Activated CD4-positive, alpha-beta T cell treated with anti-CD3 and anti-CD28 coated beads for 36 hours (primary cell): ENCODE measurements around the gene UNC93A. TPM values are rescaled to one million over a fixed set of nuclear protein-coding genes. Genes with fewer than 3 reads are reported as not detected.
"Not testable (repeated sequence)": the region's sequence is repeated elsewhere in the genome, so short reads cannot be mapped to it uniquely, and the experiment has no call there.

Experiments used
- ATAC-seq: fragments of 200-7000 bp; cut with Tn5 transposase; one replicate; pipeline ENCODE4 v1.10.0; 2021; ENCODE audit warnings: mild to moderate bottlenecking, moderate library complexity
- CTCF ChIA-PET: fragments of 350-600 bp; sonication (Branson Sonifier 250); formaldehyde crosslinking; loops from one replicate; lab custom pipeline; 2021; ENCODE audit warnings: antibody characterized with exemption; lab: Charles Lee
- POLR2A ChIA-PET: fragments of 350-600 bp; sonication (Branson Sonifier 250); formaldehyde crosslinking; loops from one replicate; lab custom pipeline; 2021; ENCODE audit warnings: antibody characterized with exemption, inconsistent platforms; lab: Charles Lee
- DNase-seq: peaks from one replicate; pipeline ENCODE4 v3.0.0-alpha.2; 2020
- H3K27ac Mint-ChIP-seq: one replicate; pipeline ENCODE4 v1.8.0; 2021; ENCODE audit warnings: mixed read lengths
- H3K27me3 Mint-ChIP-seq: one replicate; pipeline ENCODE4 v1.8.0; 2021; ENCODE audit warnings: mixed read lengths
- H3K36me3 Mint-ChIP-seq: one replicate; pipeline ENCODE4 v1.8.0; 2021; ENCODE audit warnings: low read depth, mixed read lengths
- H3K4me1 Mint-ChIP-seq: one replicate; pipeline ENCODE4 v1.8.0; 2021; ENCODE audit warnings: mixed read lengths
- H3K4me3 Mint-ChIP-seq: one replicate; pipeline ENCODE4 v1.8.0; 2021; ENCODE audit warnings: mild to moderate bottlenecking, moderate library complexity, mixed read lengths
- H3K9me3 Mint-ChIP-seq: one replicate; pipeline ENCODE4 v1.8.0; 2021; ENCODE audit warnings: low read depth, mixed read lengths
- intact Hi-C, 2 experiments: fragments of 100-400 bp; cut with DNase I in 1 of 2; cut with micrococcal nuclease in 1 of 2; formaldehyde crosslinking; loops; one replicate each; pipeline versions ENCODE4 v1.14.2 to v1.15.1; 2022 to 2024; cut with DNase I, micrococcal nuclease
- total RNA-seq, 2 experiments: library from RNA; stranded (reverse); gene quantifications; one replicate each; pipeline ENCODE4 v1.2.3, GENCODE V29; 2021

UNC93A gene
- total RNA-seq, 2 experiments from 2014 or later, result not detected

GRCh38 chr6:167274270-167274669 lies 16.8 kb upstream of the UNC93A start:
- no peaks in the 10 kb centered on the region for H3K4me1 Mint-ChIP-seq
- no peak overlapping the region for H3K4me3 Mint-ChIP-seq
- no peaks in the 10 kb centered on the region for H3K9me3 Mint-ChIP-seq
- ATAC-seq, result no peak
- DNase-seq, result no peak
- CTCF ChIA-PET, result interaction anchor here (1.1 kb wide), 1 partner anchor 13 kb away, joined by 3 read pairs; no protein-coding TSS in a partner anchor
- POLR2A ChIA-PET, result no interaction called here
- H3K27me3 Mint-ChIP-seq, result peaks cover 3% of the 10 kb centered on the region
- H3K27ac Mint-ChIP-seq, result no peak overlapping the region
- intact Hi-C loops, result no loop called here
- no peaks in the 10 kb centered on the region for H3K36me3 Mint-ChIP-seq

DNA sequence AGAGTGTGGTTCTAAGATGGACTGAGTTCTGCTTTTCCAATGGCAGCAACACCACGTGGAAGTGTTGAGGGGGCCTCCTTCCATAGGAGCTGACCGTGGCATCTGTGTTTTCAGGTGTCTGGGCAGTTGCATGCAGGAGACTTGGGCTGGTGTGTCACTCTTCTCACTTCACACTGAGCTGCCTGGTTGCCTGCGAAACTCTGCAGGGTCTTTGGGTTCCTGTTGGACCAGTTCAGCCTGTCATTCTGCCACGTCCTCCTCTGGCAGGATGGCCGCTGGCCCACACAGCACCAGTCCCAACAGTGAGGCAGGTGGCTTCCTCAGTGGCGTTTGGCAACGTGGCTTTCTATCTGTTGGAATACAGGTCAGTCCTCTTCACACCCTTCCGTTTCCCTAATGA lies 16.1 kb upstream of the UNC93A start:
- Mint-ChIP-seq H3K27ac (no peak overlapping the region), H3K4me1 (no peaks in the 10 kb centered on the region), H3K36me3 (no peaks in the 10 kb centered on the region), H3K9me3 (no peaks in the 10 kb centered on the region), H3K27me3 (peaks cover 3% of the 10 kb centered on the region), H3K4me3 (no peak overlapping the region)
- ChIA-PET CTCF (interaction anchor here (0.8 to 1.1 kb wide), 2 partner anchors 13 to 16 kb away, joined by 3 read pairs; no protein-coding TSS in a partner anchor), POLR2A (no interaction called here)
- intact Hi-C loops, result no loop called here
- ATAC-seq (no peak), DNase-seq (no peak)

GRCh38 chr6:167275436-167275835 lies 15.7 kb upstream of the UNC93A start:
- no peaks in the 10 kb centered on the region for H3K4me1 Mint-ChIP-seq
- no peaks in the 10 kb centered on the region for H3K36me3 Mint-ChIP-seq
- no peak for DNase-seq
- H3K9me3 Mint-ChIP-seq, result no peaks in the 10 kb centered on the region
- no peak for ATAC-seq
- CTCF ChIA-PET, result interaction anchor here (0.8 kb wide), 1 partner anchor 16 kb away, joined by 3 read pairs; no protein-coding TSS in a partner anchor
- intact Hi-C loops, result no loop called here
- no peak overlapping the region for H3K27ac Mint-ChIP-seq
- no peak overlapping the region for H3K4me3 Mint-ChIP-seq
- H3K27me3 Mint-ChIP-seq, result peaks cover 3% of the 10 kb centered on the region
- POLR2A ChIA-PET, result no interaction called here

DNA sequence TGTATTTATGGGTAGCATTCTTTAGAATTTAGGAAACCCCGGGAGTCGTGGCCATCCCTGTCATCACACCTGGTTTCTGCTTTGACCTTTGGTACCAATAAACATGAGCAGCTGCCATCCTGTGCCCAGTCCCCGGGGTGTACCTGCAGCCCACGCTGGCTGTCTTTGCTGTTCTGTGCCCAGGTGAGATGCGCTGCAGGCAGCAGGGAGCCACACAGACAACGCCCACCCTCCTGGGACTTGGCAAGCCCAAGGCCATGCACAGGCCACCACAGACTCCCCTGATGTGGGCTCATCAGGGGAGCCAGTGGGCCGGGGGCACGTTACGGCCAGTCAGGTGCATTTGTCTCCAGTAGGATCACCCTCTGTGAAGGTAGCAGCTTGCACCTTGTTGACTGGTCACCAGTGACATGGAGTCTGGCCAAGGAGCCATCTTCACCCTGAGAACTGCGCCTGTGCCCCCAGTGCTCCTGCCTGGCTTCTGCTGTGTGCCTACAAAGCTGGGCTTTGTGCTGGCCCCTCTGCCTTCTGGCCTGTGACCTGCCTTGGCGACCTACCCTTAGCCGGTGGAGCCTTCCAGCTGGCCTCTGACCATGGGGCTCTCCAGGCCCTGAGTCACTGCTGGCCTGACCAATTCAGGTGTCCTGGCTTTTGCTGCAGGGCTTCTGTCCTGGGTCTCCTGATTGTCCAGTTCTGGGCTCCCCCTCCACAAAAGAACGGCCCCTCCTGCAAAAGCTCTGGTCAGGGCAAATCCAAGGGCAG lies 14.2 kb upstream of the UNC93A start:
- CTCF ChIA-PET, result no interaction called here
- H3K27me3 Mint-ChIP-seq, result peaks cover 3% of the 10 kb centered on the region
- ATAC-seq, result no peak
- H3K27ac Mint-ChIP-seq, result no peak overlapping the region
- no peaks in the 10 kb centered on the region for H3K36me3 Mint-ChIP-seq
- H3K4me3 Mint-ChIP-seq, result no peak overlapping the region
- POLR2A ChIA-PET, result no interaction called here
- H3K4me1 Mint-ChIP-seq, result no peaks in the 10 kb centered on the region
- H3K9me3 Mint-ChIP-seq, result no peaks in the 10 kb centered on the region
- intact Hi-C loops, result no loop called here
- no peak for DNase-seq

GRCh38 chr6:167278173-167278940 lies 12.8 kb upstream of the UNC93A start:
- ATAC-seq, DNase-seq, CTCF ChIA-PET, H3K9me3 Mint-ChIP-seq, H3K4me1 Mint-ChIP-seq, POLR2A ChIA-PET, intact Hi-C loops, H3K27me3 Mint-ChIP-seq, H3K27ac Mint-ChIP-seq, H3K4me3 Mint-ChIP-seq, H3K36me3 Mint-ChIP-seq: not testable (repeated sequence)

DNA sequence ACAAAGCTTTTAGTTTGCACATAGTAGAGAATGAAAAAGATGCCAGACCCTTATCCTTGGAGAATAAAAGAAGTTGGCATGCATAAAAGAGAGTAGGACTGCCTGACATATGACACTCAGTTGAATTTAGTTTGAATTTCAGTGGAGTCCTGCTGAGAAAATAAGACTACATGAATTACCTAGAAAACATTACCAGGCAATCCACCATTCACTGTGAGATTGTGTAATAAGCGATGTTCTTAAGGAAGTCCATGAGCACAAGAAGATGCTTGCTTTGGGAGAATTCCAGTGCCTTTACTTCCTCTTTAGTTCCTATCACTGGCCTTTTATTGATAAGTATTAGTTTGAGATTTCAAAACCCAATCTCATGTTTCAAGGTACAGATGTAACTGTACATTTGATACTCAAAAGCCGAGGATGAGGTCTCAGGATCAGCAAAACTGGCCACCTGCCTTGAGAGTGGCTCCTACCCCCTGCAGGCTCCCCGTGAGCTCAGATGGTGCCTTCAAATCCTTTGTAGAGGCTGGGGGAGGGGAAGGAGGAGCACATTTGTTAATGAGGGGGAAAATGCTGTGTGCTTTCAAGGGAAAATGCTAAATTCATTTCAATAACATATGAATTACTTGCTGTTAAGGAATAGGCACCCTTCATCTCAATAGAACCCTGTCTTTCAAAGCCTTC lies 11.2 kb upstream of the UNC93A start:
- Mint-ChIP-seq H3K27me3 (peaks cover 3% of the 10 kb centered on the region), H3K4me1 (no peaks in the 10 kb centered on the region), H3K4me3 (no peak overlapping the region), H3K27ac (no peak overlapping the region), H3K9me3 (no peaks in the 10 kb centered on the region), H3K36me3 (no peaks in the 10 kb centered on the region)
- DNase-seq (no peak), ATAC-seq (no peak)
- intact Hi-C loops, result no loop called here
- CTCF ChIA-PET, result no interaction called here
- POLR2A ChIA-PET, result no interaction called here

GRCh38 chr6:167280466-167280865 lies 10.6 kb upstream of the UNC93A start:
- DNase-seq, H3K4me3 Mint-ChIP-seq, ATAC-seq, intact Hi-C loops, POLR2A ChIA-PET, H3K36me3 Mint-ChIP-seq, H3K27me3 Mint-ChIP-seq, H3K9me3 Mint-ChIP-seq, H3K27ac Mint-ChIP-seq, H3K4me1 Mint-ChIP-seq: not testable (repeated sequence)
- CTCF ChIA-PET, result interaction anchor here (0.6 kb wide), 1 partner anchor 1169 kb away, joined by 4 read pairs; no protein-coding TSS in a partner anchor

DNA sequence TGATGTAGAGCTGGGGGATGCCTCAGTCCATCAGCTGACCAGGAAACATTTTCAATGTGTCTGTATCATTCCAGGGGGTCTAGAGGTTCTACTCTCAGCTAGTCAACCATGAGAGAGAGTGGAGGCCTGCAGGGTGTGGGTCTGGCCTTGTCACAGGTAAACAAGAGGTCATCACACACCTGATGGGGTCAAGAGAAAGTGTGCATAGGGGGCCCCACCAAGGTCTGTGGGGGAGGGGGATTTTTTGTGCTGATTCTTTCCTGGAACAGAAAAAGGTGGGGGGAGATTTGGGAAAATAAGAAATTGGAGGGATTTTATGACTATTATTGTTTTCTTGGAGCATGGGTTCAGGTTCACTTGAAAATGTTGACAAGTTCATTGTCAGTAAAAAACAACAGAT lies 8.9 kb upstream of the UNC93A start:
- ChIA-PET POLR2A (no interaction called here), CTCF (no interaction called here)
- no peak overlapping the region for H3K4me3 Mint-ChIP-seq
- no peaks in the 10 kb centered on the region for H3K9me3 Mint-ChIP-seq
- H3K27me3 Mint-ChIP-seq, result peaks cover 3% of the 10 kb centered on the region
- ATAC-seq, result no peak
- no peak for DNase-seq
- no peaks in the 10 kb centered on the region for H3K4me1 Mint-ChIP-seq
- intact Hi-C loops, result no loop called here
- no peak overlapping the region for H3K27ac Mint-ChIP-seq
- no peaks in the 10 kb centered on the region for H3K36me3 Mint-ChIP-seq

- H3K27ac Mint-ChIP-seq, H3K27me3 Mint-ChIP-seq, intact Hi-C loops, H3K4me1 Mint-ChIP-seq, ATAC-seq, DNase-seq, H3K36me3 Mint-ChIP-seq, H3K9me3 Mint-ChIP-seq, H3K4me3 Mint-ChIP-seq, POLR2A ChIA-PET: not testable (repeated sequence)
- CTCF ChIA-PET, result interaction anchor here (1.2 kb wide), 1 partner anchor 8 kb away, joined by 3 read pairs; no protein-coding TSS in a partner anchor
Observed at GRCh38 chr6:167284565-167284964, 6.5 kb upstream of the UNC93A start.

GRCh38 chr6:167285077-167285770 lies 5.9 kb upstream of the UNC93A start:
- intact Hi-C loops, result loop anchor here in 1 of 2 experiments (5.0 kb wide), 1 partner anchor 508 kb away; no protein-coding TSS in a partner anchor
- no peaks in the 10 kb centered on the region for H3K27me3 Mint-ChIP-seq
- DNase-seq (no peak), ATAC-seq (no peak)
- H3K27ac Mint-ChIP-seq, result no peak overlapping the region
- ChIA-PET POLR2A (no interaction called here), CTCF (interaction anchor here (0.7 kb wide), 1 partner anchor 626 kb away, joined by 3 read pairs; no protein-coding TSS in a partner anchor)
- H3K36me3 Mint-ChIP-seq, result no peaks in the 10 kb centered on the region
- H3K9me3 Mint-ChIP-seq, result no peaks in the 10 kb centered on the region
- H3K4me3 Mint-ChIP-seq, result no peak overlapping the region
- H3K4me1 Mint-ChIP-seq, result no peaks in the 10 kb centered on the region

GRCh38 chr6:167287513-167288048 lies 3.5 kb upstream of the UNC93A start:
- CTCF ChIA-PET, result no interaction called here
- no peaks in the 10 kb centered on the region for H3K9me3 Mint-ChIP-seq
- H3K4me3 Mint-ChIP-seq, result no peak overlapping the region
- no peak overlapping the region for H3K27ac Mint-ChIP-seq
- intact Hi-C loops, result loop anchor here in 1 of 2 experiments (5.0 kb wide), 1 partner anchor 510 kb away; no protein-coding TSS in a partner anchor
- no peaks in the 10 kb centered on the region for H3K27me3 Mint-ChIP-seq
- POLR2A ChIA-PET, result no interaction called here
- no peak for DNase-seq
- H3K36me3 Mint-ChIP-seq, result no peaks in the 10 kb centered on the region
- no peaks in the 10 kb centered on the region for H3K4me1 Mint-ChIP-seq
- no peak for ATAC-seq
